ENCODE data around the gene ENO2.

The ENO2 gene

DNA sequence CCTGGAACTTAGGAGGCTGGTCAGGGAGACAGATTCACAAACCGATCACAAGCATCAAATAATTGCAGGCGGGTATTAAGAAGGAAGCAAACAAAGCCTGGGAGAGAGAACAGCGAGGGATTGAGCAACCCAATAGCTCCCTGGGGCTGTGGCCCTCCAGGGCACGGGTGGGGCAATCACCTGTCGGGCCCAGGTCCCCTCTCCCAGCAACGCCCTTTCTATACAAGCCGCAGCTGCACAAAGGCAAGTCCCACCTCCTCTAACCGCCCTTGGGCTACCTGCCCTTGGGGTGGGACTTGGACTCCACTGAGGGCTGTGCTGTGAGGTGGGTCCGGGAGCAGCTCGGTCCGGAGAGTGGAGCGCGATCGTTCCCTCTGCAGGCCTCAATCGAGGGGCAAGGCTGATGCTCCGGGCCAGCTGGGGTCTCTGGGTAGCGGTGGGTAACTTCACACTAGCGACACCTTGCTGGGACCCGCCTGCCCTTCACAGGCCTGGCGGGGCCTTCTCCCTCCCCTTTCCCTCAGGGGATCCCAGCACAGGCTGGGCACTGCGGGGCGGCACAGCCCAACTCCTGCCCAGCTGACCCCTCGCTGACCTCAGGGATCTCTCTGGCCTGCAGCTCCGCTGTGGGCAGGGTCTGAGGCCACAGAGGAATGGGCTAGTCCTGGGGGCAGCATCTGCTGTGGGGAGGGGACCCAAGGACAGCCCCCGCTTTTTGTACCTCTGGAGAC is 48.1 kb downstream of the ENO2 start:
- no peak for DNase-seq

DNA sequence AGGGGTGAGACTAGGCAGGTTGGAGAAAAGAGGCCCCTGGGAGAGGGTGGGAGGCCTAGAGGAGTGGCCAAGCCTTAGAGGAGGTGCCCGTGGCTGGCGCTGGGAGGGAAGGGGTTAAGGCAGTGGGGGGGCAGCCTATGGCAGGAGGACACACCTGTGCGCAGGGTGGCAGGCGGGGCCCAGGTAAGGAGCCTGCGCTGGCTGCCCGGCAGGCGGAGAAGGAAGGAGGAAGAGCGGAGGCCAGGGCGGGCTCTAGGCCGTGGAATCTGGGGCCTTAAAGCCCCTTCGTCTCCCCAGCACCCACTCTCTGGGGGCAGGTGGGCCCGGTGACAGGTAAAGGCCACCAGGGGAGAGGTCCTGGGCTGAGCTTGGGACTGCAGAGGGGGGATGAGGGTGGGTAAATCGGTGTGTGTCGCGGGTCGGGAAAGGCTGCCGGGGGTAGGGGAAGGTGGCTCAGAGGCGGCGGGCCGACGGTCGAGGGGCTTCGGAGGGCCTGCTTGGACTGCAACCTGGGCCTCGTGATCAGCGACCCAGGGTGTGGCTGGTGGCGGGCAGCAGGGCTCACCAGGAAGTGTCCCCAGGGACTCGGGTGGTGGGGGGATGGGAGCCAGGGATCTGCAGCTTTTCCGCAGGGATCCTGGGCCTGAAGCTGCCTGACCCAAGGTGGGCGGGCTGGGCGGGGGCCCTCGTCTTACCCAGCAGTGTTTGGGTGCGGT is 48.8 kb downstream of the ENO2 start:
- DNase-seq, result no peak

DNA sequence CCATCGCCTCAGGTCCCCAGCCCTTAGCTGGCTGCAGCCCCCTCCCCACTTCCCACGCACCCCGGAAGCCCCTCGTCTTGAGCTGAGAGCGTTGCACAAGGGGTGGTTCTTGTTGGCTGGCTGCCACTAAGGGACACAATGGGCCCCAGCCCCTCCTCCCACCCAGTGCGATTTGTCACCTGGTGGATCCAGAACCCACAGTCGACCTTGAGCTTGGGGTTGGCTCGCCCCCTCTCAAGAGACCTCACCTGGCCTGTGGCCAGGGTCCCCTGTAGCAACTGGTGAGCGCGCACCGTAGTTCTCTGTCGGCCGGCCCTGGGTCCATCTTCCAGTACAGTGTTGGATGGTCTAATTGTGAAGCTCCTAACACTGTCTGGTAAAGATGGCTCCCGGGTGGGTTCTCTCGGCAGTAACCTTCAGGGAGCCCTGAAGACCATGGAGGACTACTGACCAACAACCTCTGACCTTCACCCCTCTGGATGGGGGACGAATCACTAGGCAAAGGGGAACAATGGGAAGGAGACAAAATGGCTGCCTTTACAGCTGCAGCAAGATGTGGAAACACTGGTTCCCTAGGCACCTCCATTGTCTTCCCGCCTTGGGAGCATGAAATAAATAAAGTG is 49.5 kb downstream of the ENO2 start:
- DNase-seq, result no peak

DNA sequence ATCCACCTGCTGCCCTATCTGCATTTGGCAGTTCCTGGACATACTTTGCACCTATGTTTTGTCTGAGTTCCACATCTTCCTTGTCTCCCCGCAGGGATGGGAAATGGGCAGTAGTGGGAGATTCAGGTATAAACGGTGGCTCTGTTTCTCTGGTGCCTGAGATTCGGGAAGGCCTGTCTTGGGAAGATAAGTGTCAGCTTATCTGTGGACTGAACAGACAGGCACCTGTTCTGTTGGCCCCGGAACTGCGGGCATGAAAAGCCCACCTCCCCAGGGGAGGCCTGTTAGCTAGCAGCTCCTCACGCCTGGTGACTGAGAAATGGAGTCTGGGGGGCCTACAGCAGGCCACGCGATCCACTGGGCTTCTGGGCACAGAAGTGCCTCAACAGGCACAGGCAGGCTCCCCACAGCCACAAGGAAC is 50.2 kb downstream of the ENO2 start:
- no peak for DNase-seq

DNA sequence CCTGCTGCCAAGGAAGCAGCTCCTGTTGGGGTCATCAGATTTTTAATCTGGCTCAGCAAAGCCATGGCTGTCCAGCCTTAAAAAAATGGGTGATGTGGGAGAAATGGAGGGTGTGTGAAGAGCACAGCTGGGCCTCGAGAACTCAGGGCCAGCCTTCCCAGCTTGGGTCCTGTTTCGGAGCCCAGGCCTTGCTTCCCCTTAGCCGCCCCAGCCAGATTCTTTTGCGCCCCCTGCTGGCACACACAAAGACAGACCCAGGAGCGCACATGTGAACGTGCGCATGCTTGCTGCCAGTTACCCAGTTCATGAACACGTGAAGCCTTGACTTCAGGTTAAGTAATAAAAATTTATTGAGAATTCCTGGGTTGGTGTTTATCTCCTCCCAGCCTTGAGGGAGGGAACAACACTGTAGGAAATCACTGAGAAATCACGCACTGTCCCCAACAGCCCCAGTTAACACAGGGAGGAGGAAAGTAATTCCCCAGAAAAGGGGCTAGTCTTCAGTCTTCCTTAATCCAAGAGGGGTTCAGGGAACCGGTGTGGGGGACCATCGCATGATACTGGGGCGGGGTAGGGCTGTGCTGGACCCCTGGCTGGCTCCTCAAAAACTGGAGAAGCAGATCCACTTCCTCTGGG is 50.8 kb downstream of the ENO2 start:
- DNase-seq, result peak; percentile 95

DNA sequence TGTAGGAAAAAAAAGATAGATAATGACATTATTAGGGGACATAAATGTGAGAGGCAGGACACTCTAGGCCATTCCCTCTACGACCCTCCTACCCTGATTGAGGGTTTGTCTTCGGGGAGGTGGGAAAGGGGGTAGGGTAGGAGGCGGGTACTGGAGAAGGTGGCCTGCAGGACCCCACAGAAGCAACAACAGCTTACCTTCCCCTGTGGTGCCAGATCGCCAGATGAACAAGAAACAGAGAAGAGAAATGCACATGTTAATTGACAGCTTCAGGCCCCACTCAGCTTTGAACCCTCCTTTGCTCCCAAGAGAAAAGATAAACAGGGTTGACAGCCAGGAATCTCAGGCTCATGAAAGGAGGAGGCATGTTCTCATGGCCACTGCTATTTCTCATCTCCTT is 51.3 kb downstream of the ENO2 start:
- DNase-seq, result no peak

DNA sequence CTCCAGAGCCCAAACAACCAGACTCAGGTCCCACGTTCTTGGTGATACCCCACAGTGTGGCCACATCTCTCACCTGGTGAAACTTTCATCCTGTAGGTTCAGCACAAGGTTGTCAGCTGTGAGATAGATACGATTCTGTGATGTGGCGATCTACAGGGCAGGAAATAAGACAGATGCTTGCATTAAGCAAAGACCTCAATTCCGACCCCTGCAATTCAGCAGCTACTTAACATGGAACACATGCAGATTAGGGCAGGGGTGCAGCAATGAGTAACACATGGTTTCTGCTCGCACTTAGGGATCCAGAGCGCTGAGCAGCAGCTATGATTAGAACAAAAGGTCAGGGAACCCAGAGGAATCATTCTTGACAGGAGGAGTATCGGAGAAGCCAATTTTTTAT is 52.0 kb downstream of the ENO2 start:
- no peak for DNase-seq

DNA sequence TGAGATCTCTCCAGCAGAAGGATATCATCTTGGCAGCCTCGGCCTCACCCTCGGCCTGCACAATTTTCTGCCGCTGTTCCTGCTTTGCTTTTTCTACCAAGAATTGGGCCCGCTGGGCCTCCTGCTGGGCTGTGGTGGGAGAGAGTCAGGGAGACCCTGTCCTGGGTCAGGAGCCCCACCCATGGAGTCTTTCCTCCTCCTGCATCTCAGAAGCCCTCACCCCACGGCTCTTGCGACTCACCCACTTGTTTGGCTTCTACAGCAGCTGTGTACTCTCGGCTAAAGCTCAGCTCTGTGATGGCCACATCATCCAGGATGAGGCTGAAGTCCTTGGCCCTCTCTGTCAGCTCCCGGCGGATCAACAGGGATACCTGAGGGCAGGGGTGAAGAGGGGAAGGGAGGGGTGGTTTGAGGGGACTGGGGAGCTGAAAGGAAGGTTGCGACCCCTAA is 53.3 kb downstream of the ENO2 start:
- DNase-seq, result peak; percentile 51

DNA sequence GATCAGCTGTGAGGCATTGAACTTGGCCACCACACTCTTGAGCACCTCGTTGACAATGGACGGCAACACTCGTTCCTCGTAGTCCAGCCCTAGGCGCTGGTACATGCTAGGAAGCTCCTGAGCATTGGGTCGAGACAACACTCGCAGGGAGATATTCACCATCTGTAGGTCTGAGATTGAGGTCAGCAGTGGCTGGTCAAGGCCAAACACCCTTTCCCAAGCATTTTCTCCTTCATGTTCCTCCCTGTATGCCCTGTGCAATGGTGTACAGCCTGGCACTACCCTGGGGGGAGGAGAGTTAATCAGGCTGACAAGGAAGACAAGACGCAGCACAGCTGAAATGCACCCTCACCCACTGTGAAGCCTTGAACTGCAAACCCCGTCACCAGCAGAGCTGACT is 54.0 kb downstream of the ENO2 start:
- peak; percentile 51 for DNase-seq

DNA sequence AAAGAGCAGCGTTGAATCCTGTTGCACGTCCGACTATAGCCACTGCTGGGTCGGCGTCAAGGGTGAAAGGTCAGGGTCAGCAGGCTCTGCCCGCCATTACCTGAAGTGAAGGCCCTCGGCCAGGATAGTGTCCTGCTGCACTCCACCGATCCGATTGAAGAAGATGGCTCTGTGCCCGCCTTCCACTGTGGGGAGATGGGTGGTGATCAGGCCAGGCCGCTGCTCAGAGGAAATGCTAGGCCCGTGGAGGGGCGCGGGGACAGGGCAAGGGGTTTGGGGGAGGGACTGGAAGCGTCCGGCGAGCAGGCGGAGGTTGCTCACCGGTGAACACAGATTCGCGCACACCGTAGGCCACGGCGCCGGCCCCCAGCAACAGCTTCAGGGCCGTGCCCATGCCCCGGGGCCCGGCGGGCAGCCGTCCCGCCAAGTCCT is 55.7 kb downstream of the ENO2 start:
- DNase-seq, result no peak

All from activated CD8-positive, alpha-beta memory T cell treated with anti-CD3 and anti-CD28 coated beads, Interleukin-2, amount 50 U/mL, for 48 hours (primary cell).